Measurements from ENCODE around the gene MYLK2.

- TF ChIP-seq, protein P1, sequence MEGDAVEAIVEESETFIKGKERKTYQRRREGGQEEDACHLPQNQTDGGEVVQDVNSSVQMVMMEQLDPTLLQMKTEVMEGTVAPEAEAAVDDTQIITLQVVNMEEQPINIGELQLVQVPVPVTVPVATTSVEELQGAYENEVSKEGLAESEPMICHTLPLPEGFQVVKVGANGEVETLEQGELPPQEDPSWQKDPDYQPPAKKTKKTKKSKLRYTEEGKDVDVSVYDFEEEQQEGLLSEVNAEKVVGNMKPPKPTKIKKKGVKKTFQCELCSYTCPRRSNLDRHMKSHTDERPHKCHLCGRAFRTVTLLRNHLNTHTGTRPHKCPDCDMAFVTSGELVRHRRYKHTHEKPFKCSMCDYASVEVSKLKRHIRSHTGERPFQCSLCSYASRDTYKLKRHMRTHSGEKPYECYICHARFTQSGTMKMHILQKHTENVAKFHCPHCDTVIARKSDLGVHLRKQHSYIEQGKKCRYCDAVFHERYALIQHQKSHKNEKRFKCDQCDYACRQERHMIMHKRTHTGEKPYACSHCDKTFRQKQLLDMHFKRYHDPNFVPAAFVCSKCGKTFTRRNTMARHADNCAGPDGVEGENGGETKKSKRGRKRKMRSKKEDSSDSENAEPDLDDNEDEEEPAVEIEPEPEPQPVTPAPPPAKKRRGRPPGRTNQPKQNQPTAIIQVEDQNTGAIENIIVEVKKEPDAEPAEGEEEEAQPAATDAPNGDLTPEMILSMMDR (IDR thresholded peaks at IDR 0.05): no peak
- TF ChIP-seq POLR2A (IDR thresholded peaks at IDR 0.05): no peak
Observed at GRCh38 chr20:31824554-31825313, 5.6 kb downstream of the MYLK2 start.
